IMR-90 (cell line): ENCODE measurements around the gene EPB41L4A. TPM values are rescaled to one million over a fixed set of nuclear protein-coding genes. Genes with fewer than 3 reads are reported as not detected.

Experiments used
- ATAC-seq: fragments of 200-7000 bp; cut with Tn5 transposase; 2 replicates; pipeline ENCODE4 v1.9.1; 2020; ENCODE audit warnings: low read depth, mild to moderate bottlenecking, moderate library complexity
- BruUV-seq: library from RNA; stranded (reverse); fragments of 400-500 nt; replicated peaks from 2 replicates; lab custom pipeline; 2021; lab: Mats Ljungman, UMichigan
- CTCF ChIA-PET: fragments of 300-600 bp; formaldehyde crosslinking; extraction: SDS; loops from one replicate; lab custom pipeline; 2021; ENCODE audit warnings: antibody characterized with exemption; lab: Yijun Ruan, JAX
- POLR2A ChIA-PET: fragments of 300-600 bp; sonication (Branson Sonifier 250); formaldehyde crosslinking; loops from one replicate; lab custom pipeline; 2022; ENCODE audit warnings: antibody characterized with exemption; ENCODE audit not compliant: unreplicated experiment; lab: Charles Lee
- DNase-seq: peaks from one replicate; pipeline ENCODE4 v3.0.0; 2013
- H2AFZ ChIP-seq: replicated peaks from 2 replicates; pipeline ENCODE3; 2013; ENCODE audit warnings: low read length, mild to moderate bottlenecking; ENCODE audit not compliant: poor library complexity
- H2AK5ac ChIP-seq: 2 replicates; pipeline ENCODE4 v1.6.1; 2013; ENCODE audit warnings: low read depth, low read length, inconsistent platforms
- H2AK9ac ChIP-seq: replicated peaks from 2 replicates; pipeline ENCODE3; 2013; ENCODE audit warnings: mild to moderate bottlenecking, low read depth, low read length, moderate library complexity; ENCODE audit not compliant: poor library complexity
- H2BK120ac ChIP-seq: 2 replicates; pipeline ENCODE4 v1.6.1; 2013; ENCODE audit warnings: low read depth, low read length, inconsistent platforms
- H2BK15ac ChIP-seq: 3 replicates; pipeline ENCODE4 v1.6.1; 2013; ENCODE audit warnings: low read depth, low read length, inconsistent platforms
- H2BK20ac ChIP-seq: 2 replicates; pipeline ENCODE4 v1.6.1; 2013; ENCODE audit warnings: low read depth, mild to moderate bottlenecking, inconsistent platforms, low read length, moderate library complexity
- H2BK5ac ChIP-seq: 2 replicates; pipeline ENCODE4 v1.6.1; 2013; ENCODE audit warnings: mild to moderate bottlenecking, low read depth, low read length, inconsistent platforms; ENCODE audit not compliant: poor library complexity, severe bottlenecking
- H3K14ac ChIP-seq: replicated peaks from 2 replicates; pipeline ENCODE4 v1.6.1; 2013; ENCODE audit warnings: low read depth, low read length, inconsistent platforms
- H3K18ac ChIP-seq: 2 replicates; pipeline ENCODE4 v1.6.1; 2013; ENCODE audit warnings: low read depth, low read length, control low read depth
- H3K23ac ChIP-seq: 2 replicates; pipeline ENCODE4 v1.6.1; 2013; ENCODE audit warnings: low read depth, low read length, inconsistent platforms
- H3K27ac ChIP-seq: 2 replicates; pipeline ENCODE4 v1.5.1; 2013; ENCODE audit warnings: mild to moderate bottlenecking, control low read depth, low read length; ENCODE audit not compliant: insufficient read depth
- H3K27me3 ChIP-seq: 2 replicates; pipeline ENCODE4 v1.6.1; 2013; ENCODE audit warnings: low read length; ENCODE audit not compliant: control insufficient read depth, insufficient read depth
- H3K36me3 ChIP-seq: 2 replicates; pipeline ENCODE4 v1.6.1; 2013; ENCODE audit warnings: low read length, mixed read lengths; ENCODE audit not compliant: control insufficient read depth, insufficient read depth
- H3K4ac ChIP-seq: 2 replicates; pipeline ENCODE4 v1.6.1; 2013; ENCODE audit warnings: low read depth, low read length, inconsistent platforms
- H3K4me1 ChIP-seq: 2 replicates; pipeline ENCODE4 v1.6.1; 2013; ENCODE audit warnings: low read length, mixed read lengths; ENCODE audit not compliant: control insufficient read depth, insufficient read depth
- H3K4me2 ChIP-seq: 2 replicates; pipeline ENCODE4 v1.6.1; 2013; ENCODE audit warnings: low read depth, mild to moderate bottlenecking, control low read depth, low read length, moderate library complexity
- H3K4me3 ChIP-seq: 2 replicates; pipeline ENCODE4 v1.5.1; 2013; ENCODE audit warnings: low read depth, mild to moderate bottlenecking, control low read depth, low read length, moderate library complexity; ENCODE audit not compliant: insufficient read depth
- H3K56ac ChIP-seq: 2 replicates; pipeline ENCODE4 v1.6.1; 2013; ENCODE audit warnings: low read length, inconsistent platforms; ENCODE audit not compliant: insufficient read depth; ENCODE audit errors: extremely low read depth
- H3K79me1 ChIP-seq, 2 experiments: 2 replicates each; pipeline ENCODE4 v1.6.1; 2013; ENCODE audit warnings: low read length in 2 of 2, inconsistent platforms in 1 of 2, low read depth in 1 of 2
- H3K9ac ChIP-seq: 2 replicates; pipeline ENCODE4 v1.6.1; 2013; ENCODE audit warnings: low read depth, low read length, control low read depth
- H3K9me1 ChIP-seq: 2 replicates; pipeline ENCODE4 v1.6.1; 2013; ENCODE audit warnings: low read length, inconsistent platforms; ENCODE audit not compliant: insufficient read depth
- H3K9me3 ChIP-seq: 2 replicates; pipeline ENCODE4 v1.6.1; 2013; ENCODE audit warnings: low read length; ENCODE audit not compliant: control insufficient read depth, insufficient read depth
- H4K20me1 ChIP-seq: 2 replicates; pipeline ENCODE4 v1.6.1; 2013; ENCODE audit warnings: low read length, inconsistent platforms; ENCODE audit not compliant: insufficient read depth
- H4K5ac ChIP-seq: 2 replicates; pipeline ENCODE4 v1.6.1; 2013; ENCODE audit warnings: mild to moderate bottlenecking, low read depth, low read length, control low read depth
- H4K8ac ChIP-seq, 2 experiments: 2 replicates each; pipeline ENCODE4 v1.6.1; 2013; ENCODE audit warnings: low read depth in 2 of 2, low read length in 2 of 2, control low read depth in 1 of 2, inconsistent platforms in 1 of 2
- H4K91ac ChIP-seq: 2 replicates; pipeline ENCODE4 v1.6.1; 2013; ENCODE audit warnings: low read depth, low read length, inconsistent platforms; ENCODE audit not compliant: insufficient read depth
- BHLHE40 ChIP-seq: fragments of 150-350 bp; IDR thresholded peaks from 2 replicates; pipeline ENCODE4 v1.6.1; 2016; ENCODE audit warnings: mild to moderate bottlenecking, low read depth, low read length
- CEBPB ChIP-seq: IDR thresholded peaks from 2 replicates; pipeline ENCODE4 v1.6.1; 2012; ENCODE audit warnings: low read depth, low read length, improper control_type of control experiment
- CHD1 ChIP-seq: IDR thresholded peaks from 2 replicates; pipeline ENCODE4 v1.6.1; 2012; ENCODE audit warnings: low read depth, low read length, improper control_type of control experiment
- CTCF ChIP-seq: conservative IDR thresholded peaks from 2 replicates; pipeline ENCODE4 v1.5.1; 2012; ENCODE audit warnings: mild to moderate bottlenecking, low read depth, low read length, improper control_type of control experiment
- FOS ChIP-seq: fragments of 150-350 bp; IDR thresholded peaks from 2 replicates; pipeline ENCODE4 v1.6.1; 2016; ENCODE audit warnings: low read depth, low read length
- MAFK ChIP-seq: IDR thresholded peaks from 2 replicates; pipeline ENCODE4 v1.6.1; 2012; ENCODE audit warnings: low read depth, low read length, improper control_type of control experiment
- MAZ ChIP-seq: IDR thresholded peaks from 2 replicates; pipeline ENCODE4 v1.6.1; 2012; ENCODE audit warnings: low read depth, mild to moderate bottlenecking, low read length, improper control_type of control experiment, moderate library complexity, borderline replicate concordance
- NFE2L2 ChIP-seq: fragments of 150-350 bp; IDR thresholded peaks from 2 replicates; pipeline ENCODE4 v1.6.1; 2016; ENCODE audit warnings: low read depth, mild to moderate bottlenecking, low read length
- RCOR1 ChIP-seq: IDR thresholded peaks from 2 replicates; pipeline ENCODE4 v1.6.1; 2012; ENCODE audit warnings: mild to moderate bottlenecking, low read length, improper control_type of control experiment; ENCODE audit not compliant: insufficient replicate concordance
- RFX5 ChIP-seq: IDR thresholded peaks from 2 replicates; pipeline ENCODE4 v1.8.0; 2012; ENCODE audit warnings: low read depth, mild to moderate bottlenecking, low read length, moderate library complexity
- SMC3 ChIP-seq: fragments of 150-350 bp; IDR thresholded peaks from 2 replicates; pipeline ENCODE4 v1.6.1; 2016; ENCODE audit warnings: low read depth, mild to moderate bottlenecking, antibody characterized with exemption, low read length, moderate library complexity
- WGBS, 2 experiments: methylation state at CpG; one replicate each; pipeline versions ENCODE4 v1.1.5 to v1.1.7; 2013; ENCODE audit warnings: missing lambda C conversion rate in 2 of 2; ENCODE audit not compliant: insufficient read length in 1 of 2; ENCODE audit errors: extremely low coverage in 2 of 2; 5-methylcytosine and 5-hydroxymethylcytosine counted together
- dilution Hi-C: fragments of 300-500 bp; cut with HindIII; formaldehyde crosslinking; loops from one replicate; pipeline ENCODE4 v1.14.3; 2018; ENCODE audit warnings: low sequenced_read_pairs; ENCODE audit not compliant: unreplicated experiment
- in situ Hi-C: fragments of 300-500 bp; cut with MboI; formaldehyde crosslinking; loops from 3 replicates; pipeline ENCODE4 v1.14.3; 2019; ENCODE audit warnings: low sequenced_read_pairs, inconsistent platforms, mixed read lengths
- intact Hi-C: fragments of 100-400 bp; cut with micrococcal nuclease; formaldehyde crosslinking; loops from 2 replicates; pipeline ENCODE4 v1.10.0; 2022
- polyA plus RNA-seq, 3 experiments: library from polyadenylated mRNA; depleted of rRNA; stranded (reverse); fragments of >200 nt; gene quantifications; 2 replicates each; pipeline ENCODE4 v1.2.3, GENCODE V29; 2012; ENCODE audit warnings: low replicate concordance in 1 of 3
- total RNA-seq: library from RNA; depleted of rRNA; stranded (reverse); fragments of >200 nt; gene quantifications from 2 replicates; pipeline ENCODE4 v1.2.3, GENCODE V29; 2012
- TF ChIP-seq, protein P1 (sequence below): fragments of 150-350 bp; IDR thresholded peaks from 2 replicates; pipeline ENCODE4 v1.6.1; 2017; ENCODE audit warnings: mild to moderate bottlenecking, antibody characterized with exemption, low read length, low read depth
- TF ChIP-seq, protein P2 (sequence below): fragments of 150-350 bp; IDR thresholded peaks from 2 replicates; pipeline ENCODE4 v1.6.1; 2016; ENCODE audit warnings: low read depth, mild to moderate bottlenecking, low read length, moderate library complexity, borderline replicate concordance

The EPB41L4A gene
- total and polyA plus RNA-seq, 2 of the 4 experiments (the other 2 are of a cell fraction), result under 0.01 to 0.02 TPM

- Histone ChIP-seq H2BK20ac (no peak overlapping the region), H4K91ac (no peak overlapping the region), H3K9ac (no peak overlapping the region), H3K4me2 (no peak overlapping the region), H2AK9ac (no peak overlapping the region), H3K4ac (no peak overlapping the region), H3K27me3 (no peaks in the 10 kb centered on the region), H4K20me1 (no peaks in the 10 kb centered on the region), H2AFZ (no peak overlapping the region), H3K4me1 (no peaks in the 10 kb centered on the region), H2BK5ac (no peak overlapping the region), H3K9me3 (no peaks in the 10 kb centered on the region), H4K8ac (no peak overlapping the region), H2BK120ac (no peak overlapping the region), H3K79me1 (no peaks in the 10 kb centered on the region), H3K18ac (no peak overlapping the region), H3K4me3 (no peak overlapping the region), H3K56ac (no peak overlapping the region), H3K9me1 (no peaks in the 10 kb centered on the region), H3K14ac (no peak overlapping the region), H3K27ac (no peak overlapping the region), H4K5ac (no peak overlapping the region), H2AK5ac (no peak overlapping the region), H3K23ac (no peak overlapping the region), H3K36me3 (no peaks in the 10 kb centered on the region), H2BK15ac (no peak overlapping the region)
- WGBS, 2 experiments, result no CpG with 5 or more reads among the region's 2 CpGs
- intact Hi-C loops, result no loop called here
- in situ Hi-C loops, result no loop called here
- ChIA-PET CTCF (interaction anchor here (1.5 kb wide), 1 partner anchor 10 kb away, joined by 5 read pairs; no protein-coding TSS in a partner anchor), POLR2A (no interaction called here)
- dilution Hi-C loops, result no loop called here
- ATAC-seq, result peak; percentile 62
- no TSS peak for BruUV-seq
- peak; percentile 2 for DNase-seq
- no peak for TF ChIP-seq MAZ
- no peak for TF ChIP-seq FOS
- no peak for TF ChIP-seq BHLHE40
- no peak for TF ChIP-seq NFE2L2
- no peak for TF ChIP-seq CTCF
- TF ChIP-seq, protein P1, sequence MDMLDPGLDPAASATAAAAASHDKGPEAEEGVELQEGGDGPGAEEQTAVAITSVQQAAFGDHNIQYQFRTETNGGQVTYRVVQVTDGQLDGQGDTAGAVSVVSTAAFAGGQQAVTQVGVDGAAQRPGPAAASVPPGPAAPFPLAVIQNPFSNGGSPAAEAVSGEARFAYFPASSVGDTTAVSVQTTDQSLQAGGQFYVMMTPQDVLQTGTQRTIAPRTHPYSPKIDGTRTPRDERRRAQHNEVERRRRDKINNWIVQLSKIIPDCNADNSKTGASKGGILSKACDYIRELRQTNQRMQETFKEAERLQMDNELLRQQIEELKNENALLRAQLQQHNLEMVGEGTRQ, result no peak
- TF ChIP-seq, protein P2, sequence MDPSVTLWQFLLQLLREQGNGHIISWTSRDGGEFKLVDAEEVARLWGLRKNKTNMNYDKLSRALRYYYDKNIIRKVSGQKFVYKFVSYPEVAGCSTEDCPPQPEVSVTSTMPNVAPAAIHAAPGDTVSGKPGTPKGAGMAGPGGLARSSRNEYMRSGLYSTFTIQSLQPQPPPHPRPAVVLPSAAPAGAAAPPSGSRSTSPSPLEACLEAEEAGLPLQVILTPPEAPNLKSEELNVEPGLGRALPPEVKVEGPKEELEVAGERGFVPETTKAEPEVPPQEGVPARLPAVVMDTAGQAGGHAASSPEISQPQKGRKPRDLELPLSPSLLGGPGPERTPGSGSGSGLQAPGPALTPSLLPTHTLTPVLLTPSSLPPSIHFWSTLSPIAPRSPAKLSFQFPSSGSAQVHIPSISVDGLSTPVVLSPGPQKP, result no peak
- TF ChIP-seq CHD1, result no peak
- no peak for TF ChIP-seq RCOR1
- TF ChIP-seq SMC3, result no peak
- no peak for TF ChIP-seq MAFK
- no peak for TF ChIP-seq RFX5
- TF ChIP-seq CEBPB, result no peak
Observed at GRCh38 chr5:112228667-112229066, 190.4 kb downstream of the EPB41L4A start.
